LNCaP clone FGC (cell line): ENCODE measurements around the gene PPM1F.
"Not testable (repeated sequence)": the region's sequence is repeated elsewhere in the genome, so short reads cannot be mapped to it uniquely, and the experiment has no call there.

ENCODE experiments used
- DNase-seq: peaks from one replicate; pipeline ENCODE4 v3.0.0-alpha.2; 2011; ENCODE audit warnings: low read depth
- H3K4me3 ChIP-seq: 2 replicates; pipeline ENCODE4 v1.5.1; 2011; ENCODE audit warnings: mild to moderate bottlenecking, low read depth, low read length, control low read depth
- TF ChIP-seq, protein P1 (sequence below): IDR thresholded peaks from 2 replicates; pipeline ENCODE4 v1.5.1; 2012; ENCODE audit warnings: mild to moderate bottlenecking; ENCODE audit not compliant: control insufficient read depth, insufficient read depth; ENCODE audit errors: extremely low read depth

PPM1F gene

GRCh38 chr22:21902296-21903087 is 50.2 kb downstream of the PPM1F start:
- TF ChIP-seq, protein P1, sequence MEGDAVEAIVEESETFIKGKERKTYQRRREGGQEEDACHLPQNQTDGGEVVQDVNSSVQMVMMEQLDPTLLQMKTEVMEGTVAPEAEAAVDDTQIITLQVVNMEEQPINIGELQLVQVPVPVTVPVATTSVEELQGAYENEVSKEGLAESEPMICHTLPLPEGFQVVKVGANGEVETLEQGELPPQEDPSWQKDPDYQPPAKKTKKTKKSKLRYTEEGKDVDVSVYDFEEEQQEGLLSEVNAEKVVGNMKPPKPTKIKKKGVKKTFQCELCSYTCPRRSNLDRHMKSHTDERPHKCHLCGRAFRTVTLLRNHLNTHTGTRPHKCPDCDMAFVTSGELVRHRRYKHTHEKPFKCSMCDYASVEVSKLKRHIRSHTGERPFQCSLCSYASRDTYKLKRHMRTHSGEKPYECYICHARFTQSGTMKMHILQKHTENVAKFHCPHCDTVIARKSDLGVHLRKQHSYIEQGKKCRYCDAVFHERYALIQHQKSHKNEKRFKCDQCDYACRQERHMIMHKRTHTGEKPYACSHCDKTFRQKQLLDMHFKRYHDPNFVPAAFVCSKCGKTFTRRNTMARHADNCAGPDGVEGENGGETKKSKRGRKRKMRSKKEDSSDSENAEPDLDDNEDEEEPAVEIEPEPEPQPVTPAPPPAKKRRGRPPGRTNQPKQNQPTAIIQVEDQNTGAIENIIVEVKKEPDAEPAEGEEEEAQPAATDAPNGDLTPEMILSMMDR: no peak
- no peak overlapping the region for H3K4me3 ChIP-seq
- DNase-seq: no peak

DNA sequence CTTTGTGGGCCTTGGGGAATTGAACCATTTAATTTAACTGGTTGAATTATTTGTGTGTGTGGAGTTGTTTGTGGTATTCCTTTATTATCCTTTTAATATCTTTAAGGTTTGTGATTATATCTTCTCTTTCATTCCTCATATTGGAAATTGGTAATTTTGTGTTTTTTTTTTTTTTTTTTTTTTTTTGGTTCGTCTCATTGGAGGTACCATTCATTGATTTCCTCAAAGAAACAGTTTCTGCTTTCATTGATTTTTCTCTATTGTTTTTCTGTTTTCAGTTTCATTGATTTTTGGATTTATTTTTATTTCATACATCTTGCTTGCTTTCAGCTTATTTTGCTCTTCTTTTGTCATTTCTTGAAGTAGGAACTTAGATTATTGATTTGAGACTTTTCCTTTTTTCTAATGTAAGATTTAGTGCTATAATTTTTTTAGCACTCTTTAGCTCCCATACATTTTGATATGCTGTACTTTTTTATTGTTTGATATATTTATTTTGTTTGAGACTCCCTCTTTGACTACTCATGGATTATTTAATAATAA is 54.2 kb downstream of the PPM1F start:
- TF ChIP-seq, protein P1: no peak
- no peak for DNase-seq
- H3K4me3 ChIP-seq: no peak overlapping the region

GRCh38 chr22:21896951-21897513 is 55.6 kb downstream of the PPM1F start:
- DNase-seq: no peak
- H3K4me3 ChIP-seq: no peak overlapping the region
- TF ChIP-seq, protein P1: no peak

DNA sequence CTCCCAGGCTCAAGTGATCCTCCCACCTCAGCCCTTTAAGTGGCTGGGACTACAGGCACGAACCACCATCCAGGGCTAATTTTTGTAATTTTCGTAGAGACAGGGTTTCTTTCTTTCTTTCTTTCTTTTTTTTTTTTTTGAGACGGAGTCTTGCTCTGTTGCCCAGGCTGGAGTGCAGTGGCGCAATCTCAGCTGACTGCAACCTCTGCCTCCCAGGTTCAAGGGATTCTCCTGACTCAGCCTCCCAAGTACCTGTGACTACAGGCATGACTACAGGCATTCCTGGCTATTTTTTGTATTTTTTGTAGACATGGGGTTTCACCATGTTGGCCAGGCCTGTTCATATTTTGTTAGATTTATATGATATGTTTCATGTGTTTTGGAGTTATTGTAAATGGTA is 56.4 kb downstream of the PPM1F start:
- not testable (repeated sequence) for H3K4me3 ChIP-seq, DNase-seq

- no peak for DNase-seq
- no peak overlapping the region for H3K4me3 ChIP-seq
- TF ChIP-seq, protein P1: no peak
These were observed 57.8 kb downstream of the PPM1F start for GRCh38 chr22:21894799-21895198.

- TF ChIP-seq, protein P1: no peak
- DNase-seq: no peak
- H3K4me3 ChIP-seq: no peak overlapping the region
These were observed 63.2 kb downstream of the PPM1F start for GRCh38 chr22:21889251-21889990.

GRCh38 chr22:21887841-21888240 is 64.8 kb downstream of the PPM1F start:
- no peak for DNase-seq
- H3K4me3 ChIP-seq: no peak overlapping the region
- TF ChIP-seq, protein P1: no peak

DNA sequence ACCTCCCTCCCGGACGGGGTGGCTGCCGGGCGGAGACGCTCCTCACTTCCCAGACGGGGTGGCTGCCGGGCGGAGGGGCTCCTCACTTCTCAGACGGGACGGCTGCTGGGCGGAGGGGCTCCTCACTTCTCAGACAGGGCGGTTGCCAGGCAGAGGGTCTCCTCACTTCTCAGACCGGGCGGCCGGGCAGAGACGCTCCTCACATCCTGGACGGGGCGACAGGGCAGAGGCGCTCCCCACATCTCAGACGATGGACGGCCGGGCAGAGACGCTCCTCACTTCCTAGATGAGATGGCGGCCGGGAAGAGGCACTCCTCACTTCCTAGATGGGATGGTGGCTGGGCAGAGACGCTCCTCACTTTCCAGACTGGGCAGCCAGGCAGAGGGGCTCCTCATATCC is 68.7 kb downstream of the PPM1F start:
- not testable (repeated sequence) for H3K4me3 ChIP-seq, DNase-seq

DNA sequence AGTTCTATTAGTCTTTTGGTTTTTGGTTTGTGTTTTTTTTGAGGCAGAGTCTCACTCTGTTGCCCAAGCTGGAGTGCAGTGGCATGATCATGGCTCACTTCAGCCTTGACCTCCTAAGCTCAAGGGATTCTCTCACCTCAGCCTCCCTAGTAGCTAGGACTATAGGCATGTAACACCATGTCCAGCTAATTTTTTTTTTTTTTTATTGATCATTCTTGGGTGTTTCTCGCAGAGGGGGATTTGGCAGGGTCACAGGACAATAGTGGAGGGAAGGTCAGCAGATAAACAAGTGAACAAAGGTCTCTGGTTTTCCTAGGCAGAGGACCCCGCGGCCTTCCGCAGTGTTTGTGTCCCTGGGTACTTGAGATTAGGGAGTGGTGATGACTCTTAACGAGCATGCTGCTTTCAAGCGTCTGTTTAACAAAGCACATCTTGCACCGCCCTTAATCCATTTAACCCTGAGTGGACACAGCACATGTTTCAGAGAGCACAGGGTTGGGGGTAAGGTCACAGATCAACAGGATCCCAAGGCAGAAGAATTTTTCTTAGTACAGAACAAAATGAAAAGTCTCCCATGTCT is 69.8 kb downstream of the PPM1F start:
- H3K4me3 ChIP-seq, DNase-seq: not testable (repeated sequence)
